AG08396 (cell line): ENCODE measurements around the gene ZNF333.
"Not testable (repeated sequence)": the region's sequence is repeated elsewhere in the genome, so short reads cannot be mapped to it uniquely, and the experiment has no call there.

Source experiments
- DNase-seq: peaks from one replicate; pipeline ENCODE4 v3.0.0; 2012; ENCODE audit warnings: low spot score, mixed read lengths

Gene ZNF333

DNA sequence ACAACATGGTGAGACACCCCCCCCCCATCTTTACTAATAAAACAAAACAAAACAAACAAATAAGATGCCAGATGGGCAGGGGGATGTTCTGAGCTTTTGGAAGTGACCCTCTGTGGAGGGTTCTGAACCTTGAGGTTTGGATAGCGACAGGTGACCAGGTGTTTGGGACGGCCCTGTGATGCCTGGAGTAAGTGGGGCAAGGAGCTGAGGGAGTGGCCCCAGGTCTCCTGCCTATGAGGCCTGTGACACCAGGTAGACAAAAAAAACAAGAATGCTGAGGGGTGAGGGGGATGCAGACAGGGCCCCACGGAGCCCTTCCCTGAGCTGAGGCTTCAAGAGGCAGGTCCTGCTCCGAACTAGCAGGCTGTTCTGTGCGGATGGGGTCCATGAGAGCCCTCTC lies 79.4 kb downstream of the ZNF333 start:
- no peak for DNase-seq

GRCh38 chr19:14770136-14770535 lies 80.3 kb downstream of the ZNF333 start:
- DNase-seq = no peak

GRCh38 chr19:14770944-14771839 lies 81.3 kb downstream of the ZNF333 start:
- DNase-seq = no peak

DNA sequence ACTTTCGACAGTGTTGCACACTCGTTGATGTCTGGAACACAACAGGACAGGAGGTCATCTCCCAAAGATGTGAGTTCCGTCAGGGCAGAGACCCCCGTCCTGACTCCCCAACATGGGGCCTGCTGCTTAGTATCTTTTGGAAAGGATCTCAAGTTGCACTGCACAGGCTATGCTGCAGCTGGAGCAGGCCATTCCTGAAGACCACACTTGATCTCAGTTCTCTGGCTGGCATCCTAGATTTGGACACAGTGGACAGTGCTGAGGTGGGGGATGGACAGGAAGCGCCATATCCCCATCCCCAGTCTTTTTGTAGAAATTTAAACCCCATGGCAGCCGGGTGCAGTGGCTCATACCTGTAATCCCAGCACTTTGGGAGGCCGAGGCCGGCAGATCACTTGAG lies 82.6 kb downstream of the ZNF333 start:
- no peak for DNase-seq

DNA sequence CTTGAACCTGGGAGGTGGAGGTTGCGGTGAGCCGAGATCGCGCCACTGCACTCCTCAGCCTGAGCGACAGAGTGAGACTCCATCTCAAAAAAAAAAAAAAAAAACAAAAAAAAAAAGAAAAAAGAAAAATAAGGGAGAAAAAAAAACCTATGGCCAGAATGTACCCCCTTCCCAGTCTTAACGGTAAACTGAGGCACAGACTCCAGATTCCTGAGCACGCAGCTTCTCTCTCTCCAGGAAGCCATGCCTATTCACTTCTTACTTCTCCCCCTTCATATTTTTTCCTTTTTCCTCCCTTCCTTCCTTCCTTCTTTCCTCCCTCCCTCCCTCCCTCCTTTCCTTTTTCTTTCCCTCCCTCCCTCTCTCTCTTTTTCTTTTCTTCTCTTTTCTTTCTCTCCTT lies 83.1 kb downstream of the ZNF333 start:
- no peak for DNase-seq

GRCh38 chr19:14773722-14774121 lies 83.9 kb downstream of the ZNF333 start:
- not testable (repeated sequence) for DNase-seq

GRCh38 chr19:14774373-14774772 lies 84.5 kb downstream of the ZNF333 start:
- no peak for DNase-seq

- DNase-seq = not testable (repeated sequence)
Observed at GRCh38 chr19:14775326-14775725, 85.5 kb downstream of the ZNF333 start.

- no peak for DNase-seq
Observed at GRCh38 chr19:14775869-14776586, 86.2 kb downstream of the ZNF333 start.

DNA sequence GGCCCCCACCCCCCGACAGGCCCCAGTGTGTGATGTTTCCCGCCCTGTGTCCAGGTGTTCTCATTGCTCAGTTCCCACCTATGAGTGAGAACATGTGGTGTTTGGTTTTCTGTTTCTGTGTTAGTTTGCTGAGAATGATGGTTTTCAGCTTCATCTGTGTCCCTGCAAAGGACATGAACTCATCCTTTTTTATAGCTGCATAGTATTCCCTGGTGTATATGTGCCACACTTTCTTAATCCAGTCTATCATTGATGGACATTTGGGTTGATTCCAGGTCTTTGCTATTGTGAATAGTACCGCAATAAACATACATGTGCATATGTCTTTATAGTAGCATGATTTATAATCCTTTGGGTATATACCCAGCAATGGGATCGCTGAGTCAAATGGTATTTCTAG lies 87.8 kb downstream of the ZNF333 start:
- DNase-seq = not testable (repeated sequence)

- DNase-seq = not testable (repeated sequence)
Observed at GRCh38 chr19:14778110-14778845, 88.4 kb downstream of the ZNF333 start, which contains the start of gene ADGRE2. TSS of gene ADGRE2 (minus strand) at chr19:14778560. CDS start at chr19:14776756, 1,804 bp downstream.

DNA sequence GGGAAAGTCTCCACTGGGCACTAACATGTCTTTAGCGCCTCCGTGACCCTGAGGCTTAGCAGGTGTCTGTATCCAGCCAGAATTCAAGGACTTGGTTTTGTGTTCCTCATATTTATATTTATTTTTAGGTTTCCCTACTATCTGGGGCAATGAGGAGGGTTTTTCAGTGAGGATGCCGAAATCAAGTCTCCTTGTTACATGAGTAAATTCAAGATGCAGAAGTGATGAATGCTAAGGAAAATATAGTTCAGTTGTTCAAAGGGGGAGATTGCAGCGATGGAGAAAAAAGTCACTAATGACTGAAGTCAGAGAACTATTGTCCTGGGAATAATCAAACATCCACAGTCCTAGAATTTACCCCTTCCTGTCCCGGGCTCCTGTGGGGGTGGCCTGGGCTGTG lies 89.3 kb downstream of the ZNF333 start:
- DNase-seq = no peak

GRCh38 chr19:14780622-14781225 lies 90.9 kb downstream of the ZNF333 start:
- DNase-seq = not testable (repeated sequence)

DNA sequence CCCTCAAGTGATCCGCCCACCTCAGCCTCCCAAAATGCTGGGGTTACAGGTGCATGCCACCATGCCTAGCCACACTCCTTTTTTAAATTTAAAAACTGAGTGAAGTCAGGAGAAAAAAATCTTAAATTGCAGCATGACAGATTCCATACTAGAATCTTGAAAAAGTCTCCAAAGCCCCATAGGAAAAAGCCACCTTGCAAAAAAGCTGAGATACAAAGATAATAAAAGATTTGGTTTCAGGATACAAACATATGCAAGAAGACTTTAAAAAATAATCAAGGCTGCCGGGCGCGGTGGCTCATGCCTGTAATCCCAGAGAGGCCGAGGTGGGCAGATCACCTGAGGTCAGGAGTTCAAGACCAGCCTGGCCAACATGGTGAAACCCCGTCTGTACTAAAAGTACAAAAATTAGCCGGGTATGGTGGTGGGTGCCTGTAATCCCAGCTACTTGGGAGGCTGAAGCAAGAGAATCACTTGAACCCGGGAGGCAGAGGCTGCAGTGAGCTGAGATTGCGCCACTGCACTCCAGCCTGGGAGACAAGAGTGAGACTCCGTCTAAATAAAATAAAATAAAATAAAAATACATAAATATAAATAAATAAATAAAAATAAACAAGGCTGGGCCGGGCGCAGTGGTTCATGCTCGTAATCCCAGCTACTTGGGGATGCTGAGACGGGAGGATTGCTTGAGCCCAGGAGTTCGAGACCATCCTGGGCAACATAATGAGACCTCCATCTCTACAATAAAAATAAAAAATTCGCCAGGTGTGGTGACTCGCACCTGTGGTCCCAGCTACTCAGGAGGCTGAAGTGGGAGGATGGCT lies 92.1 kb downstream of the ZNF333 start:
- DNase-seq = not testable (repeated sequence)

DNA sequence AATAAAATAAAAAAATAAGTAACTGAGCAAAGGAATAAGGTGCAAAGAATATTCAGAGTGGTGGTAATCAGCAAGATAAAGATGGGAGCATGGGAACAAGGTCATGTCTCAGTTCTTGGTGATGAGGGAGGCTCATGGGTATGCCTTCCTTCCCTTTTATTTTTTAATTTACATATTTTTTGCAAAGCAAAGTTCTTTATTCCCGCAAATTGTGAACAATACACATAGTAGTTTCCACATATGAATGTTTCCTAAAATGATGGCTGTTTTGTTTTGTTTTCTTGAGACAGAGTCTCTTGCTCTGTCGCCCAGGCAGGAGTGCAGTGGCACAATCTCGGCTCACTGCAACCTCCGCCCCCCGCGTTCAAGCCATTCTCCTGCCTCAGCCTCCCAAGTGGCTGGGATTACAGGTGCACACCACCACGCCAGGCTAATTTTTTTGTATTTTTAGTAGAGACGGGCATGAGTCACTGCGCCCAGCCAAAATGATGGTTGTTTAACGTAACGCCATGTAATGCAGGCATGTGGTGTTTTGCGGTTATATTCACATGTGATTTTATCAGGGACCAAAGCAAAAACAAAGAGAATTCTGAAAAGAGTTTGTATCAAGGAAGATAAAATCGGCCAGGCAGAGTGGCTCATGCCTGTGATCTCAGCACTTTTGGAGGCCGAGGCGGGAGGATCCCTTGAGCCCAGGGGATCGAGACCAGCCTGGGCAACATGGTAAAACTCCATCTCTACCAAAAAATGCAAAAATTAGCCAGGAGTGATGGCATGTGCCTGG lies 93.0 kb downstream of the ZNF333 start:
- DNase-seq = no peak
